Right lung (tissue), 5 donors: ENCODE data around the gene VPS8. TPM values are rescaled to one million over a fixed set of nuclear protein-coding genes. Genes with fewer than 3 reads are reported as not detected.
"Not testable (repeated sequence)": the region's sequence is repeated elsewhere in the genome, so short reads cannot be mapped to it uniquely, and the experiment has no call there.

Experiments
- DNase-seq, 2 donors: peaks; one replicate each; pipeline ENCODE4 v3.0.0-alpha.2; 2013
- polyA plus RNA-seq, 5 donors: library from polyadenylated mRNA; unstranded; fragments of 120-200 nt; gene quantifications; one replicate each; pipeline versions ENCODE4 v1.2.1 to v1.2.3, GENCODE V29; 2013; ENCODE audit warnings: inconsistent platforms in 1 of 5, low replicate concordance in 1 of 5; ENCODE audit not compliant: insufficient read length in 5 of 5, insufficient read depth in 1 of 5

The VPS8 gene
- polyA plus RNA-seq, 5 donors, result 33.5 to 55.4 (median 49.0) TPM

GRCh38 chr3:184868477-184868876 lies 56.5 kb downstream of the VPS8 start:
- no peak for DNase-seq

DNA sequence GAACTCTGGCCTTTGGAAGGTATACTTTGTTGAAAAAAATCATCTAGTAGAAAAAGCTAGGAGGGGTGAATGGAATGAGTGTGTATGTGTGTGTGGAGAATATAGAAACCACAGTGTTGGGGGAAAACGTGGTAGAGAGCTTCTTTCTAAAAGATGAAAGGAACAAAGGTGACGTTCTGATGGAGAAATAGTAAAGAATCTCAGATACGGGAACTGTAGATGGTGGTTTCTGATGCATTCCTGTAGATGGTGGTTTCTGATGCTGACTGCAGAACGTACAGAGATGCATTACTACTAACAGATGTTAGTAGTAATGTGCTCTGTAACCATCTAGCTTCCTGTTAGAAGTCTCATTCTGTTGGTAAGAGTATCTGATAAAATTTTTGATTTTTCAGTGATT lies 60.2 kb downstream of the VPS8 start:
- DNase-seq, result no peak

GRCh38 chr3:184873141-184873540 lies 61.2 kb downstream of the VPS8 start:
- DNase-seq, result no peak

DNA sequence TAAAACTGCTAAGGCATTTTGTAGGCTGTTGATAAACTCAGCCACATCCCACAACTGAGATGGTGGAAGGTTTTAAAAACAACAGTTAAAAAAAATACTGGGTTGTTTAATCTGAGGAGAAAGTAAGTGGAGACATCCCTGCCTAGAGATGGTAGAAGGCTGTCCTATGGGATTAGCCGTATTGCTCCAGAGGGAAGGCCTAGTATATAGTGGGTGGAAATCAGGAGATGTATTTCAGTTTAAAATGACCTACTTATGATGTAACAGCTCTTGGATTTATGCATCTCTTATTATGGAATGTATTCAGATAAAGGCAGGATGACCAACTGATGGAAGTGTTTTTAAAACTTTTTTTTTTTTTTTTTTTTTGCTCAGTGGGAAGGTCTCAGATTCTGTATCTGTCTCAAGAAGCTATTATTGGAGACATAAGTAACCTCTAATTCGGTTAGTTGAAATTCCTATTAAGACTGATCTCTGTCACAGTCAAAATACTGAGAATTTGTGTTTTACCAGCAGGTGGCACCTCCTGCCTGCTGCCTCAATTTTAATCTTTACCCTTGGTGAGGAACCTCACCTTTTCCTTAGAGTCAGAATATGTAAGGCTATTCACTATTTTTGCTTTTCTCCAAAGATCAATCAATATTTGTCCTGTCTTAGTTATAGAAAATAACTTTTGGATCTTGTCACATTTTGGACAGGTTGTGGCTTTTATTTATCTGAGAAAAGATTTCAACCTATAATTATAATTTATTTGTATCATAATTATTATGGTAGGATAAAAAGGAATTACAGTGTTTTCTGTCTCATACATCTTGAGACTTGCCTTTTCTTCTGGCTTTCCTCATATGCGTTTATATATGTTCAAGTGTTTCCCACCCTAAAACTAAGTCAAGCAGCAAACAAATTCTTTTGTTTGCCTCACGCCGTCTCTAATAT lies 63.0 kb downstream of the VPS8 start:
- peak; percentile 5 to 23 for DNase-seq

DNA sequence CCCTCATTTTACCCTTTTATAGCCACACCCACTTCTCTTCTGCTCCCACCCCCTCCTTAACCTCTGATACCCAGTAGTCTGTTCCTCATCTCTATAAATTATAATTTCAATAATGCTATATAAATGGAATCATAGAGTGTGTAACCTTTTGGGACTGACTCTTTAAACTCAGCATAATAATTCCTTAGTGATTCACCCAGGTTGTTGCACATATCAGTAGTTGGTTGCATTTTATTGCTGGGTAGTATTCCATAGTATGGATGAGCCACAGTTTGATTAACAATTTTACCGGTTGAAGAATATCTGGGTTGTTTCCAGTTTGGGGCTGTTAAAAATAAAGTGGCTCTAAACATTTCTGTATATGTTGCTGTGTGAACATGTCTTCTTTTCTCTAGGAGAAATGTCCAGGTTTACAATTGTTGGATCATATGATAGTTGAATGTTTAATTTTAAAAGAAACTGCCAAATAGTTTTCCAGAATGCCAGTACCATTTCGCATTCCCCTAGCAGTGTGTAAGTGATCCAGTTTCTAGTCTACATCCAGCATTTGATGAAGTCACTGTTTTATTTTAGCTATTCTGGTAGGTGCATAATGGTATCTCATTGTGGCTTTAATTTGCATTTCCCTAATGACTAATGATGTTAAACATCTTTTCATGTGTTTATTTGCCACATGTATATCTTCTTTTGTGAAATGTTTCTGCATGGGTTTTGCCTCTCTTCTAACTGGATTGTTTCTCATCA lies 68.5 kb downstream of the VPS8 start:
- DNase-seq, result no peak

- no peak for DNase-seq
Observed at GRCh38 chr3:184884359-184885017, 72.5 kb downstream of the VPS8 start.

DNA sequence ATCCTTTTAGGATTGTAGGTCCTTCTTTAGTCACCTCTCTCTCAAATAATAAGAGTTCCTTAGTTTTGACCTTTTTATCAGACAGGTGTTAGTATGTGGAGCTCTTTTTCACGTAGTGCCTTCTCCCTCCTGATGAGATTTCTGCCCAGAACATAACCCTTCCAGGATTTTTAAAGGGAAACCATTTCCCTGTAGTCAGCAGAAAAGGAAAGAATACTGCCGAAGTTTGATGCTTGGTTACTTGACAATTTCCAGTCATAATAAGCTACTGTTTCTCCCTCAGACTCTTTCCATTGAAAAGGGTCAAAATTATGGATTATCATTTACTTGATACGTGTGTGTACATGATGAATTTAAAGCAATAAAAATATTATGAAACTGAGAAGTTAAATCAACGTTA lies 73.1 kb downstream of the VPS8 start:
- no peak for DNase-seq

DNA sequence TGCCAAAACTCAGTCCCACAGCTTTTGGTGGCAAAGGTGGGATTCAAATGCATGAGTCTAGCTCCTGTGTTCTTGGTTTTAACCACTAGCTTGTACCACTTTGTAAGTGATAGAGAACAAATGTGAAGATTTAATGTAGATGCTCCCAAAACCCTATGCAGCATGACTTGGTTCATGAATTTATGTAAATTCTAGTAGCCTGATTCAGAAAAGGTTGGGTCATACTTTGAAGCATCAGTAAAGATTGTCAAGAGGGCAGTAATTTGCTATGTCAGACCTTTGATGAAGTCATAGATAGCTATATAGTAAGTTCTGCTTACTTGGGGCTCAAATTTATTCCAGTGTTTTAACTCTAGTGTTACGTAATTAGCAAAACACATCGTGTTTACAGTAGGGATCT lies 75.6 kb downstream of the VPS8 start:
- no peak for DNase-seq

DNA sequence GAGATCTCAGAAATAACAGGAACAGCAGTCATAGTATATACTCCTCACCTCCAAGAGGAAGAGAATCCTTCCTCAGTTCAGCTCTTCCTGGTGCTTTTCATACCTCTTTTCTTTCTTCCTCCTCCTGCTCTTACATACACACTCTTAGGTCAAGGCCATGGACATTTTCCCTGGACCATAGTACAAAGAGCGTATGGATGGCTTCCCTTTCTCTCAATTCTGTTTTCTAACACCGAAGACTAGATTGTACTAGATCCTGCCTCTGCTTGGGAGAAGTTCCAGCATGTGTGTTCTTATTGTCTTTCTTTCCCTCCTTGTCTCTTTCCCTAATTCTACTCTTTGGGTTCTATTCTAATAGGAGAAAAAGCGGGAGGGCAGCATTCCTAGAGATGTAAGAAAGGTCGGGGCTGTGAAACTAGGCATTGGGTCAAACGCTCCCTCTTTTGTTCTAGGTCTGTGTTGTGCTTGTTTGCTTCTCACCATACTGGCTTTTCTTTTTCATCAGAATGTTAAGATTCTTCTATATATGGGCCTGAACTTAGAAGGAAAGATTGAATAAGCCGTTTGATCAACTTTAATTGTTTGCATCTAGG lies 77.4 kb downstream of the VPS8 start:
- no peak for DNase-seq

GRCh38 chr3:184894051-184894450 lies 82.1 kb downstream of the VPS8 start:
- no peak for DNase-seq

GRCh38 chr3:184895350-184895749 lies 83.4 kb downstream of the VPS8 start:
- DNase-seq, result no peak

GRCh38 chr3:184896336-184896735 lies 84.4 kb downstream of the VPS8 start:
- no peak for DNase-seq

- DNase-seq, result no peak
Observed at GRCh38 chr3:184899953-184900595, 88.1 kb downstream of the VPS8 start.

- DNase-seq, result not testable (repeated sequence)
Observed at GRCh38 chr3:184907031-184907430, 95.1 kb downstream of the VPS8 start.

DNA sequence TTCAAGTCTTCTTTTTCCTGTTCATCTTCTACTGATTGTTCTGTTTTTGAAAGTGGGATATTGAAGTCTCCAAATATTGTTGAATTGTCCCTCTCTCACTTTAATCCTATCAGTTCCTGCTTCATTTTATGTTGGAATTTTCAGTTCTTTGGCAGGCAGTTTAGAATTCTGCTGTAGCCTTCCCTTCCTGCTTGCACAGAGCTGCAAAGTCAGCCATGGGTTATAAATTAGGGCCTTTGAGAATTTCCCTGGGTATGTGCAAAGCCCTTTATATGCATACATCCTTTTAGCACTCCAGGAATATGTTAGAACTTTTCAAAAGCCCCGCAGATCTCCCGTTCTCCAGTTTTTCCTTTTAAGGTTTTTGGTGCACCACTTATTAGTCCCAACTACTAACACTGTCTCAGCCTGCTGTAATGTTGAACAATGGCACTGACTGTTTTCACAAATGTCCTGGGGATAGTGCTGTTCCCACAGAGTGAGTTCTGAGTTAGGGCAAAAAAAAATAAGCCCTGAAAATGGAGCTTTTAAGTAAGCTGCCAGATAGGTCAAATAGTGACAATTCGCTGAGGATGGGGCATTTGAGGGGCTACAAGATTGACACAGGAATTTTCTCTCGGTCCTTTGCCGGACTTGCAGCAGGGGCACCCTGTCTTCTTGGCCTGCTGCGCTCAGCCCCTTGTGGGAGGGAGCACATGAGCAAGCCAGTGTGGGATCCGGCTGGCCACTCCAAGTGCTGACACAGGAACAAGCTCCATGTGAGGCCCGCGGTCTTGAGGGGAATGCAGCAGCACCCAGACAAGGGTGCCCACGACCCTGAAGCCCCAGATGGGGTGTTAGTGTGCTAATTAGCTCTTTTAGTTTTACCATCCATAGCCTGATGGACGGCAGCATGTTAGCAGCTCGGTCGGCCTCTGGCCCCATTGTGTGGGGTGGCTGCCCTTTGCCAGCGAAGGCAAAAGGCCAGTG lies 96.0 kb downstream of the VPS8 start:
- no peak for DNase-seq

GRCh38 chr3:184908859-184909258 lies 96.9 kb downstream of the VPS8 start:
- no peak for DNase-seq

DNA sequence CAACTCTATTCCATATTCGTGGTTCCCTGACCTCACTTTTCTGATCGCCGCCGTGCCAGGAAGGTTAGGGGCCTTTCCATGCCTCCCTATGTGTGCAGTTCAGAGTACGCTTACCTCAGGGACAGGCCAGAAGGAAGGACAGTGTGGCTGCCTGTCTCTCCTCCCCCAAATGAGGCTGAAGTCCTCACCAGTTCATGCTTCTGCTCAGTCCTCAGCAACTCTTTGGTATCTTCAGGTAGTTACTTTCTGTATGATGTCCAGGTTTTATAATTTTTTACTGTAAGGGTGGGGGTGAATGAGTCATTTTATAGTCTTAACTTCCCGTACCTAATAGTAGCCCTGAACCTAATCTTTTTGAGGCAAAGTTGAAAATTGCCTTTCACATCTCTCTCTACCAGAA lies 98.7 kb downstream of the VPS8 start:
- no peak for DNase-seq

GRCh38 chr3:184911570-184911969 lies 99.6 kb downstream of the VPS8 start:
- no peak for DNase-seq

- DNase-seq, result no peak
Observed at GRCh38 chr3:184912163-184912562, 100.2 kb downstream of the VPS8 start.

- no peak for DNase-seq
Observed at GRCh38 chr3:184914628-184915027, 102.7 kb downstream of the VPS8 start.
